SK-N-MC (cell line): Measurements from ENCODE around the gene DST.

Experiments
- EZH2 ChIP-seq: fragments of 200-600 bp; sonication (generic); IDR thresholded peaks from one replicate; pipeline ENCODE4 v1.6.1; 2017; ENCODE audit warnings: antibody characterized with exemption
- POLR2AphosphoS5 ChIP-seq: IDR thresholded peaks from 2 replicates; pipeline ENCODE4 v1.6.1; 2012; ENCODE audit warnings: mild to moderate bottlenecking, low read depth, low read length, borderline replicate concordance

GRCh38 chr6:56529594-56530191 lies 113.0 kb downstream of the DST start:
- no peak for TF ChIP-seq POLR2AphosphoS5
- no peak for TF ChIP-seq EZH2
